ENCODE measurements around the gene KDM5C.

DNA sequence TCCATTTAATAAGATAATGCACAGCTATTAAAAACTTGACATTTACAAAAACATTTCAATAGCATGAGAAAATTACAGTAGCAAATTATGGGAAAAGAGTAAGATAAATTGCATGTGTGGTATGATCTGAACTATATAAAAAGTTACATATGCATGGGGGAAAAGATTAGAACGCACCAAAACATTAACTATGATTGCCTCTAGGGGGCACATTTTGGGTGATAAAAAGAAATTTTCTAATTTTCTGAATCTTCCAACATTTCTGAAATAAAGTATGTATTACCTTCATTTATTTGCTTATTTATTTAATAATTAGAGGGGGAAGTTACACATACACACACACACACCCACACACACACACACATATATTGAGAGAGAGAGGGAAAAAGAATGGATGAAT lies 19.6 kb upstream of the KDM5C start:
- TF ChIP-seq, protein P1, sequence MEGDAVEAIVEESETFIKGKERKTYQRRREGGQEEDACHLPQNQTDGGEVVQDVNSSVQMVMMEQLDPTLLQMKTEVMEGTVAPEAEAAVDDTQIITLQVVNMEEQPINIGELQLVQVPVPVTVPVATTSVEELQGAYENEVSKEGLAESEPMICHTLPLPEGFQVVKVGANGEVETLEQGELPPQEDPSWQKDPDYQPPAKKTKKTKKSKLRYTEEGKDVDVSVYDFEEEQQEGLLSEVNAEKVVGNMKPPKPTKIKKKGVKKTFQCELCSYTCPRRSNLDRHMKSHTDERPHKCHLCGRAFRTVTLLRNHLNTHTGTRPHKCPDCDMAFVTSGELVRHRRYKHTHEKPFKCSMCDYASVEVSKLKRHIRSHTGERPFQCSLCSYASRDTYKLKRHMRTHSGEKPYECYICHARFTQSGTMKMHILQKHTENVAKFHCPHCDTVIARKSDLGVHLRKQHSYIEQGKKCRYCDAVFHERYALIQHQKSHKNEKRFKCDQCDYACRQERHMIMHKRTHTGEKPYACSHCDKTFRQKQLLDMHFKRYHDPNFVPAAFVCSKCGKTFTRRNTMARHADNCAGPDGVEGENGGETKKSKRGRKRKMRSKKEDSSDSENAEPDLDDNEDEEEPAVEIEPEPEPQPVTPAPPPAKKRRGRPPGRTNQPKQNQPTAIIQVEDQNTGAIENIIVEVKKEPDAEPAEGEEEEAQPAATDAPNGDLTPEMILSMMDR (IDR thresholded peaks at IDR 0.05): peak in 4 of 12 donors; percentile 15 to 35 (median 26)
- TF ChIP-seq POLR2A (IDR thresholded peaks at IDR 0.05): no peak

Data from heart left ventricle (tissue), 13 donors.